Activated naive CD4-positive, alpha-beta T cell treated with anti-CD3 and anti-CD28 coated beads, Interleukin-2, amount 50 U/mL, for 24 hours (primary cell): Measurements from ENCODE around the gene ERVFRD-1.

Experiments used
- H3K27ac Mint-ChIP-seq: one replicate; pipeline ENCODE4 v1.8.0; 2021; ENCODE audit warnings: mild to moderate bottlenecking, mixed read lengths
- H3K27me3 Mint-ChIP-seq: one replicate; pipeline ENCODE4 v1.8.0; 2021; ENCODE audit warnings: mixed read lengths
- H3K36me3 Mint-ChIP-seq: one replicate; pipeline ENCODE4 v1.8.0; 2021; ENCODE audit warnings: mixed read lengths
- H3K4me1 Mint-ChIP-seq: one replicate; pipeline ENCODE4 v1.8.0; 2021; ENCODE audit warnings: mixed read lengths
- H3K4me3 Mint-ChIP-seq: one replicate; pipeline ENCODE4 v1.8.0; 2021; ENCODE audit warnings: mild to moderate bottlenecking, mixed read lengths
- H3K9me3 Mint-ChIP-seq: one replicate; pipeline ENCODE4 v1.8.0; 2021; ENCODE audit warnings: mixed read lengths

The ERVFRD-1 gene

DNA sequence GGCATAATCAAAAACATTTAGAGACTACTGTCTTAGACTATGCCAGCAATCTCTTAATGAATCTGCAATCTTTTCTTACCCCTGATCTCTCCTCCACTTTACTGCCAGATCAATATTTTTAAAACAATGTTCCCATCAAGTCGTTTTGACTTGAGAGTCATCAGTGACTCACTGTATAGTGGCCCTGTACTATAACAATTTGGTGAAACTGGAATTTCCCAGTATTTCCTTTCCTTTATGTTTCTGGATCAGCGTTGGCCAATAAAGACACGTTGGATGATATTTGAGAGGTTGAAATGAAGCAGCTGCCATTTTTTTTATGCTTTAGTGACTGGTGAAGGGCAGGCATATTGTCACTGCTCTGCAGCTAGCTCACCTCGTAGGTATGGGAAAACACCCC lies 28.0 kb downstream of the ERVFRD-1 start:
- no peaks in the 10 kb centered on the region for H3K36me3 Mint-ChIP-seq
- H3K27ac Mint-ChIP-seq = no peak overlapping the region
- H3K4me1 Mint-ChIP-seq = no peaks in the 10 kb centered on the region
- H3K9me3 Mint-ChIP-seq = no peaks in the 10 kb centered on the region
- H3K27me3 Mint-ChIP-seq = peaks cover 2% of the 10 kb centered on the region
- no peak overlapping the region for H3K4me3 Mint-ChIP-seq

DNA sequence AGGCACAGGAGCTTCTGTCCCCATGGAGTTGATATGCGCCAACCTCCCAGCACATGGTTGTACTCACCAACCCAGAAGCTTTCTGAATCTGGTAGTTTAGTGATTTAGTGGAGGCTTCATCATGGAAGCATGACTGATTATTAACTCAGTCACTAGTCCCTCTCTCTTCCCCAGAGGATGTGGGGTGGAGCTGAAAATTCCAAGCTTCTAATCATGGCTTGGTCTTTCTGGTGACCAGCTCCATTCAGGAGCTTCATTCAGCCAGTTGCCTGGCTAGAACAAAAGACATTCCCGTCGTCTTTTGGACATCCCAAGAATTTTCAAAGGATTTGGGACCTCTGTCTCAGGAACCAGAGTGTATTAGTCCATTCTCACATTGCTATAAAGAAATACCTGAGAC lies 31.2 kb downstream of the ERVFRD-1 start:
- H3K36me3 Mint-ChIP-seq = no peaks in the 10 kb centered on the region
- H3K4me1 Mint-ChIP-seq = no peaks in the 10 kb centered on the region
- no peak overlapping the region for H3K4me3 Mint-ChIP-seq

DNA sequence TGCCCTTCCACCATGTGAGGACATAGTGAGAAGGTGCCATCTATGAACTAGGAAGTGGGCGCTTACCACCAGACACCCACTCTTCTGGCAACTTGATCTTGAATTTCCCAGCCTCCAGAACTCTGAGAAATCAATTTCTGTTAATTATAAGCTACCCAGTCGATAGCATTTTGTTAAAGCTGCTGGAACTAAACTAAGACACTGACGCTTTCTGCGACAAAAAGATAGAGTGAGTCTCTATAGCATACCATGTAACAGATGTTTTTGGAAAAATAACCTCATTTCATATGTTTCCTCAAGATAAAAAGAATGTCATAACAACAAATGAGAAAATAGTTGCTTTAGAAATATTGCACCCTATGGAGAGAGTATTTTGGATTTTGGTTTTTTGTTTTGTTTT lies 33.3 kb downstream of the ERVFRD-1 start:
- Mint-ChIP-seq H3K4me1 (no peaks in the 10 kb centered on the region), H3K9me3 (no peaks in the 10 kb centered on the region), H3K27me3 (peaks cover 2% of the 10 kb centered on the region), H3K27ac (no peak overlapping the region), H3K4me3 (no peak overlapping the region), H3K36me3 (no peaks in the 10 kb centered on the region)

More for the DNA sequence above, 31.2 kb downstream of the ERVFRD-1 start:
- peaks cover 2% of the 10 kb centered on the region for H3K27me3 Mint-ChIP-seq
- no peak overlapping the region for H3K27ac Mint-ChIP-seq
- no peaks in the 10 kb centered on the region for H3K9me3 Mint-ChIP-seq

DNA sequence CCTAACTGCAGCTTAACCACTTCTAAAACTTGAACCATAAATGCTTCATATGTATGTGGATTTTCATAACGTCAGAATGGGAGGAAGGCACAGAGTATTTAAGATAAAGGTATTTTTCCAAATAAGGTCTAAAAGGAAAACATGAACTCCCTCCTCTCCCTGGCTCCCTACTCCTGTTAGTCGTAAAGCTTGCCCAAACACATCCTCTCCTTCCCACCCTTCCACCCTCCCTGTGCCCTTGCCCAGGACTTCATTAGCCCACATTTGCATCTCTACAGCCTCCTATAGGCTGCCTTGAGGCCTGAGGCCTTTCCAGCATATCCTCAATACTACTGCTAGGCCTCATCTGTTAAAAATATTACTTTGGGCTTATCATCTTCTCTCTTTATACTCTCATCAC lies 35.0 kb downstream of the ERVFRD-1 start:
- no peak overlapping the region for H3K4me3 Mint-ChIP-seq
- no peaks in the 10 kb centered on the region for H3K36me3 Mint-ChIP-seq
- peaks cover 2% of the 10 kb centered on the region for H3K27me3 Mint-ChIP-seq
- no peaks in the 10 kb centered on the region for H3K9me3 Mint-ChIP-seq
- H3K27ac Mint-ChIP-seq = no peak overlapping the region
- H3K4me1 Mint-ChIP-seq = no peaks in the 10 kb centered on the region

DNA sequence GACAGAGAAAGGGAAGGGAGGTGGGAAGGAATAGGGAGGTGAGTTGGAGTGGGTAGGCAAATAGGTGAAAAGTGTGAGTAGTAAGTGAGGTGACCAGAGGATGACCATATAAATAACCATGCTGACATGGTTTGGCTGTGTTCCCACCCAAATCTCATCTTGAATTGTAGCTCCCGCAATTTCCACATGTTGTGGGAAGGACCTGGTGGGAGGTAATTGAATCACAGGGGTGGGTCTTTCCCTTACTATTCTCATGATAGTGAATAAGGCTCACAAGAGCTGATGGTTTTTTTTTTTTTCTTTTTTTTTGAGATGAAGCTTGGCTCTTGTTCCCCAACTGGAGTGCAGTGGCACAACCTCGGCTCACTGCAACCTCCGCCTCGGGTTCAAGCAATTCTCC lies 39.4 kb downstream of the ERVFRD-1 start:
- Mint-ChIP-seq H3K4me1 (no peaks in the 10 kb centered on the region), H3K27ac (no peak overlapping the region), H3K36me3 (no peaks in the 10 kb centered on the region), H3K27me3 (no peaks in the 10 kb centered on the region), H3K4me3 (no peak overlapping the region), H3K9me3 (no peaks in the 10 kb centered on the region)

DNA sequence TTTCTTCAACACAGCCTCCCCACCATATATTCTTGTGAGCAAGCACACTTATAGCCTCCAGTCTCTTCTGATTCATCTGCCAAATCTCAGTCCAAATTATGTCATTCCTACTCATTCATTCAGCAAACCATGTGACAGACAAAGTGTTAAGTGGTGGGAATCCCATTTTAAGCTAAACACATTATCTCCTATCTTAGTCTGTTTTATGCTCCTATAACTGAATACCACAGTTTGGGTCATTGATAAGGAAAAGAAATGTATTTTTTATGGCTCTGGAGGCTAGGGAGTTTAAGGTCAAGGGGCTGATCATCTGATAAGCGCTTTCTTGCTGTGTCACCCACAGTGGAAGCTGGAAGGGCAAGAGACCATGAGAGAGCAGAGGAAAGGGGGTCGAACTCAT lies 41.8 kb downstream of the ERVFRD-1 start:
- H3K36me3 Mint-ChIP-seq = no peaks in the 10 kb centered on the region
- H3K27ac Mint-ChIP-seq = no peak overlapping the region
- H3K4me1 Mint-ChIP-seq = no peaks in the 10 kb centered on the region
- H3K4me3 Mint-ChIP-seq = no peak overlapping the region
- H3K27me3 Mint-ChIP-seq = no peaks in the 10 kb centered on the region
- no peaks in the 10 kb centered on the region for H3K9me3 Mint-ChIP-seq

DNA sequence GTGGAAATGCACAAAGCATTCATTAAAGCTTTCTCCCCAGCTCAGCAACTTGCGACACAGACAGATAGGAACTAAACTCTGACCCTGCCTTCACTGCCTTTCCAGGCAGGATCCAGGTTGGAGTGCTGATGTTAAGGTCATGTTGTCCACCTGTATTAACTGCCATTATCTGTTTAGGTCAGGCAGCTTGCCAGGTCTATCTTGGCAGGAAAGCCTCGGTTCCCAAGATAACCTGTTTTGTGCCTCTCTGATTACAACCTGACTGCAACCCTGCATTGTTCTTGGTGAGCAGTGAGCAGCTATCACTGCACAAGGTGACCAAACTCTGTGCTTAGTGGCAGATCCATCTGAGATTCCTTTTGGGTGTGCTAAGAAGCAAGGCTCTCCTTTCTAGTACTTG lies 44.2 kb downstream of the ERVFRD-1 start:
- H3K4me1 Mint-ChIP-seq = no peaks in the 10 kb centered on the region
- H3K9me3 Mint-ChIP-seq = no peaks in the 10 kb centered on the region
- H3K27me3 Mint-ChIP-seq = no peaks in the 10 kb centered on the region
- H3K4me3 Mint-ChIP-seq = no peak overlapping the region
- no peak overlapping the region for H3K27ac Mint-ChIP-seq
- no peaks in the 10 kb centered on the region for H3K36me3 Mint-ChIP-seq

DNA sequence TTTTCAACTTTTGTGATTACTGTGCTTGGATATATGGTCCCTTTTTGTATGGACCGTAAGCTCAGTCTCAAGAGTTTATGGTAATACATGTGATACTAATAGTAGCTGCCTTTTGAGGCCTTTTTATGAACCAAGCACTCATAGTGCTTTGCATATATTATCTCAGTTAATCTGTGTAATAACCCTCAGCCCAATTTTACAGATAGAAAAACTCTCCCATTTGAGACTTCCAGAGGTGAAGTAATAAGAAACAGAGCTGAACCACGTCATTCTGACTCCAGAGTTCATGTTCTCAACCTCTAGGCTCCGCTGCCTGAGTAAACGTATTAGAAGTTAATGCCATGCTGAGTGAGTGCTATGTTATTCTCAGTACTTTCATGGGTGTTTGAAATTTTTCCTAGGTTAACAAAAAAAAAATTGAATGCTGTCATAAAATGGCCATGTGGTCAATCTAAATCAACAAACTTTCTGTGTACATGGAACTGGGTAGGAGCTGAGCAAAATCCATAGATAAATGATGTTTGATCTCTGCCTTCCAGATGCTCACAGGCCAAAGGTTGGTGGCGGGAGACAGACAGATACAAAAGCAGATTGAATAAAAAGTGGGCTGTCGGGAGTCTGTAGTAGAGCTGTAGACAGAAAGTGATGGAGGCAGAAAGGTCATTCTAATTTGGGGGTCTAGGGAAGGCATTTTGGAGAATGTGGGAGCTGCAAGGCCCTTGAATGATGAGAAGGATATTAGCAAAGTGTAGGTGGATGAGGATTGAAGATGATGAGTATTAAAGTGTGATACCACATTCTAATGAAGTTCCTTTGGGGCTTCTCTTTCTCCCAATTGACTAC lies 44.8 kb downstream of the ERVFRD-1 start:
- no peaks in the 10 kb centered on the region for H3K4me1 Mint-ChIP-seq
- H3K4me3 Mint-ChIP-seq = no peak overlapping the region
- H3K27me3 Mint-ChIP-seq = no peaks in the 10 kb centered on the region
- no peaks in the 10 kb centered on the region for H3K9me3 Mint-ChIP-seq
- H3K27ac Mint-ChIP-seq = no peak overlapping the region
- no peaks in the 10 kb centered on the region for H3K36me3 Mint-ChIP-seq

DNA sequence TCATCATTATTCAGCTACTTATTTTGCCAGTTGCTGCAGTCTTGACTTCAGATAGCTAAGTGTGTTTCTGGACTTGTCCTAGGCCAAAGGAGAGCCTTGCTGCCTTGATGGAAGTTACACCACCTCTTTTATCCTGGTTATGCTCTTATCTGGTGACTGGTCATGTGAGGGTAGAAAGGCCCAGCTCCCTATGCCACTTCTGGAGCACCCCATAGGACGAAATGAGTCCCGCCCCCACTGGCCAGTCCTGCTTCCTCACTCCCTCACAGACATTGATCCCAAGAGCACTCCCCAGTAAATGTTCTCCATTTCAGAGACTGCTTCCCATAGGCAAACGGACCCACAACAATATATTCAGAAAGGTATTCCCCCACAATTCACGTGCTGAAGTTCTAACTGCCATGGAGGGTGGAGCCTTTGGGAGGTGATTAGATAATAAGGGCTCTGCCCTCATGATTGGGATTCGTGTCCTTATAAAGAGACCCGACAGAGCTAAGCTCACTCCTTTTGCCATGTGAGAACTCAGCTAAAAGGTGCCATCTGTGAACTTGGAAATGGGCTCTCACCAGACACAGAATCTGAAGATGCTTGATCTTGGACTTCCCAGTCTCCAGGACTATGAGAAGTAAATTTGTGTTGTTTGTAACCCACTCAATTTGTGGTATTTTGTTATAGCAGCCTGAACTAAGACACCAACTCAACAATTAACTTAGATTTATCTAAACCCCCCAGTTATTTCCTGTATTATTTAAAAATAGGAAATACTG lies 45.9 kb downstream of the ERVFRD-1 start:
- no peaks in the 10 kb centered on the region for H3K4me1 Mint-ChIP-seq
- H3K27me3 Mint-ChIP-seq = peaks cover 2% of the 10 kb centered on the region
- H3K36me3 Mint-ChIP-seq = no peaks in the 10 kb centered on the region
- H3K4me3 Mint-ChIP-seq = no peak overlapping the region
- H3K9me3 Mint-ChIP-seq = no peaks in the 10 kb centered on the region
- H3K27ac Mint-ChIP-seq = no peak overlapping the region

DNA sequence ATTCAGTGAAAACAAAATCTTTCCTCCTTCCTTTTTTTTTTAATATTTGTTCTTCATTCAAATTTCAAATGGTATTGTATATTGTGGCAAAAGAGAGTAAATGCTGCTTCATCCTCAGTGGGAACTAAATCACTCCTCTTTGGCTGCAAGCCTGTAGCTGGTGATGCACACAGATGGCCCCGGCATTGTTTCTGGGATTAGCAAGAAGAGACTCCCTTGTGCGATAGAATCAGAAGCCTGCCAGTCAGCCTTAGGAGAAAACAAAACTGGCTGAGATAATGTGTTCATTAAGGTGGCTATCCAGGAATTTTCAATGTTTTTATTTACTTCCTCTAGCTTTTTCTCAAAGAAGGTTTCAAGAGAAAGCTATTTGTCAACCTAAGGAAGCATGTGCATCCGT lies 46.7 kb downstream of the ERVFRD-1 start:
- Mint-ChIP-seq H3K36me3 (no peaks in the 10 kb centered on the region), H3K4me1 (no peaks in the 10 kb centered on the region), H3K4me3 (no peak overlapping the region), H3K27ac (no peak overlapping the region), H3K9me3 (no peaks in the 10 kb centered on the region), H3K27me3 (peaks cover 4% of the 10 kb centered on the region)

DNA sequence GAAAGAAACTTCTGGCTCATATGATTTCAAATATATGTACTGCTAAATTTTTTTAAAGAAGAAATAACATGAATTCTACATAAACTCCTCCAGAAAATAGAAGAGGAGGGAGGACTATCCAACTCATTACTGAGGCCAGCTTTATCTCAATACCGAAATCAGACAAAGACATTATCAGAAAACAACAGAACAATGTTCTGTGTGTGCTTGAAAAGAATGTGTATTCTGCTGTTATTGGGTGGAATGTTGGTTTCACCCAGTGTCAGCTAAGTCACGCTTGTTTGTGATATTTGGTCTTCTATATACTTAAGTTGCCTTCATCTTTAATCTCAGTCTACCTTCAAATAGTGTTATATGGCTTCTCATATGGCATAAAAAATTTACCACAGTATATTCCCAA lies 48.8 kb downstream of the ERVFRD-1 start:
- H3K4me3 Mint-ChIP-seq = no peak overlapping the region

DNA sequence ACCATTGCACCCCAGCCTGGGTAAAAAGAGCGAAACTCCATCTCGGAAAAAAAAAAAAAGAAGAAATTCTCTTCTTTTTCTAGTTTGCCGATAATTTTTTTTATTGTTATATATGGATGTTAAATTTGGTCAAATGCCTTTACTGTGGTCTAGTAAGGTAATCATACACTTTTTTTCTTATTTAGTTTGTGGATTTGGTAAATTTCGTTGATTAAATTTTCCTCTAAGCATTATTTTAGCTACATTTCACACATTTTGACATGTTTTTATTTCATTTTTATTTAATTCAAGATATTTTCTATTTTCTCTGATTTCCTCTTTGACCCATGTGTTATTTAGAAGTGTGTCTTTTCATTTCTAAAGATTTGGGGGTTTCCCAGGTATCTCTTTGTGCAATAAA lies 49.4 kb downstream of the ERVFRD-1 start:
- H3K36me3 Mint-ChIP-seq = no peaks in the 10 kb centered on the region
- H3K27ac Mint-ChIP-seq = no peak overlapping the region
- H3K9me3 Mint-ChIP-seq = no peaks in the 10 kb centered on the region
- H3K4me3 Mint-ChIP-seq = no peak overlapping the region
- no peaks in the 10 kb centered on the region for H3K4me1 Mint-ChIP-seq
- peaks cover 4% of the 10 kb centered on the region for H3K27me3 Mint-ChIP-seq

More for the DNA sequence above, 48.8 kb downstream of the ERVFRD-1 start:
- Mint-ChIP-seq H3K27ac (no peak overlapping the region), H3K27me3 (peaks cover 4% of the 10 kb centered on the region), H3K4me1 (no peaks in the 10 kb centered on the region), H3K9me3 (no peaks in the 10 kb centered on the region), H3K36me3 (no peaks in the 10 kb centered on the region)

DNA sequence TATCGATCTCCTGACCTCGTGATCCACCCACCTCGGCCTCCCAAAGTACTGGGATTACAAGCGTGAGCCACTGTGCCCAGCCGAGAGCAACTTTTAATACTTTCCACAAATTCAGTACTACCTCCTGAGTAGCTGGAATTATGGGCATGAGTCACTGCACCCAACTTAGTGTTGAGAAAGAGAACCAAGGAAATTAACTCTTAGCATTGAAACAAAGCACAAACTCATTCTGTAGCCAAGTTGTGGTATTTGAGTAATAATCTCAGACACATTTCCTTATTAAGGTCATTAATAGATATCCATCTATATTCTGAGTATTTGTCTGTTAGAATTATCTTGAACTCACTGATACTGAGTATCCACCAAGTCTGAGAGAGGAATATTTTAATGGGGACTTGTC lies 53.1 kb downstream of the ERVFRD-1 start:
- Mint-ChIP-seq H3K9me3 (no peaks in the 10 kb centered on the region), H3K27me3 (peaks cover 6% of the 10 kb centered on the region), H3K4me3 (no peak overlapping the region), H3K36me3 (no peaks in the 10 kb centered on the region), H3K4me1 (no peaks in the 10 kb centered on the region), H3K27ac (no peak overlapping the region)

DNA sequence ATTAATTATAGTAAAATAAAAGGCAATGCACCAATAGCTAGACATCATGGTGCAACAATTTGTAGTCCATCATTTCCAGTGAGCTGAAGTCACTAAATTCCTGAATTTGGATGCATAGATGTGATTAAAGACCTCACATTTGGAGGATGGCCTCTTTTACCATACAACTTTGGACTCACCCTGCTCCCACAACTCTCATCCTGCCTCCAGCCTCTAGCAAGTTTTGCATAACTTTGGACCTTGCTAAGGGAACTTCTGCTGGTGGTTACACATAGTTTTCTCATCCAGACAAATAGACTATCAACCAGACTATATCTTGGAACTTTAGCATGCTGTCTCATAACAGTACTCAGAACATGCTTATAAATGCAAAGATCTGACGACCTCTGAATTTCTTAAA lies 54.7 kb downstream of the ERVFRD-1 start:
- H3K27me3 Mint-ChIP-seq = peaks cover 6% of the 10 kb centered on the region
- no peaks in the 10 kb centered on the region for H3K36me3 Mint-ChIP-seq
- no peak overlapping the region for H3K27ac Mint-ChIP-seq
- H3K9me3 Mint-ChIP-seq = no peaks in the 10 kb centered on the region
- H3K4me3 Mint-ChIP-seq = no peak overlapping the region
- no peaks in the 10 kb centered on the region for H3K4me1 Mint-ChIP-seq

DNA sequence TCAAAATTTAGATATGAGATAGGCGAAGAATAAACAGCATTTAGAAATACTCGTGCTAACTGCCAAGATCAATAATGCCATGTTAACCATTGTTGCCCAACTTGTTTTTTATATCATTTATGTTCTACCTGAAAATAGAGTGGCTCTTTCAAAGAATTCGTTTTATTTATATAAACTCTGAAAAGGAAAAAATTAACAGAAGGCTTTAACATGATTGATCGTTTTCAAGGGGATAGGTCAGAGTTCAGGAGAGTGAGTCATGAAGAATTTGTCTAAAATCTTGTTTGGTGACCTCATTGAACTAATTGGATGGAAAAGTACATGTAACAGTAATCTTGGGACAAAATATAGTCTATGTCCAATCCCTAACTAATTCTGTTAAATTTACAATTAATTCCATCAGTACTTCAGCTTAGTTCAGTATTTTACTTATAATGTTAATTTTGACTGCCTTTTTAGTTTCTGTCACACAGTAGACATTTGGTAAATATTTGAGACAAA lies 56.3 kb downstream of the ERVFRD-1 start:
- Mint-ChIP-seq H3K36me3 (no peaks in the 10 kb centered on the region), H3K9me3 (no peaks in the 10 kb centered on the region), H3K27ac (no peak overlapping the region), H3K27me3 (peaks cover 7% of the 10 kb centered on the region), H3K4me3 (no peak overlapping the region), H3K4me1 (no peaks in the 10 kb centered on the region)

DNA sequence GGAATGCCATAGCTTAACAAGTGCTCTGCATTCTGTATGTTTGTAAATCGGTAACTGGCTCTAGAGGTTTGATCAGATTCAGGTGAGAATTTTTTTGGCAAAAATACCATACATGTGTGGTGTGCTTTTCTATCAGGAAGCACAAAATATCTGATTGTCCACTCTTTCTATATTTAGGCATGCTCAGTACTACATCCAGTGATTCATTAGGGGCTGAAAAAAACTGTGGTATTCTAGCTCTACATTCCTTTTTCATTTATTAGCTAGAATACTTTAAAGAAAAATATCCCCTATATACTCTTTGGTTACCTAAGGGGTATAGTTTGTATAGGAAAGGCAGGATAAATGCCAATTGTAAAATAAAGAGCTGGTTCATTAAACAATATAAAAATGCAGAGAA lies 56.8 kb downstream of the ERVFRD-1 start:
- Mint-ChIP-seq H3K9me3 (no peaks in the 10 kb centered on the region), H3K27ac (no peak overlapping the region), H3K4me1 (no peaks in the 10 kb centered on the region), H3K36me3 (no peaks in the 10 kb centered on the region), H3K27me3 (peaks cover 9% of the 10 kb centered on the region), H3K4me3 (no peak overlapping the region)
